HCT116 (cell line): Measurements from ENCODE around the gene ZSWIM5. TPM values are rescaled to one million over a fixed set of nuclear protein-coding genes. Genes with fewer than 3 reads are reported as not detected.
"Not testable (repeated sequence)": the region's sequence is repeated elsewhere in the genome, so short reads cannot be mapped to it uniquely, and the experiment has no call there.

Experiments used
- ATAC-seq: fragments of 200-7000 bp; cut with Tn5 transposase; 2 replicates; pipeline ENCODE4 v1.9.1; 2020; ENCODE audit warnings: mild to moderate bottlenecking, moderate library complexity
- BruUV-seq: library from RNA; stranded (reverse); fragments of 400-500 nt; replicated peaks from 2 replicates; lab custom pipeline; 2021; lab: Mats Ljungman, UMichigan
- CTCF ChIA-PET: fragments of 300-600 bp; sonication (Branson Sonifier 250); formaldehyde crosslinking; loops from one replicate; lab custom pipeline; 2021; ENCODE audit warnings: antibody characterized with exemption; lab: Charles Lee
- POLR2A ChIA-PET: fragments of 300-600, 350-600 bp; sonication (Branson Sonifier 250); formaldehyde crosslinking; loops from one replicate; lab custom pipeline; 2021; ENCODE audit warnings: antibody characterized with exemption; lab: Charles Lee
- RAD21 ChIA-PET, 2 experiments: fragments of 300-600 bp; sonication (Branson Sonifier 250); formaldehyde crosslinking; loops; one replicate each; lab custom pipeline; 2023; ENCODE audit warnings: low total read pairs in 2 of 2; ENCODE audit not compliant: uncharacterized antibody in 2 of 2, unreplicated experiment in 2 of 2, low non-redundant PET in 1 of 2; lab: Charles Lee
- DNase-seq: peaks from one replicate; pipeline ENCODE4 v3.0.0-alpha.2; 2010; ENCODE audit warnings: low read depth, low spot score
- H2AFZ ChIP-seq: fragments of 200-600 bp; shearing (Covaris generic), sonication (generic); 2 replicates; pipeline ENCODE4 v1.6.1; 2017; ENCODE audit warnings: low read depth, mixed run types, mixed read lengths, antibody characterized with exemption, low read length; ENCODE audit not compliant: poor library complexity, severe bottlenecking
- H3K27ac ChIP-seq: 2 replicates; pipeline ENCODE4 v1.5.1; 2012; ENCODE audit warnings: low read depth, low read length
- H3K27me3 ChIP-seq: fragments of 200-600 bp; sonication (generic); 2 replicates; pipeline ENCODE4 v1.6.1; 2016; ENCODE audit warnings: mixed run types, low read length, mixed read lengths; ENCODE audit not compliant: insufficient read depth
- H3K36me3 ChIP-seq, 2 experiments: fragments of 200-500 bp in 1 of 2; fragments of 200-600 bp in 1 of 2; sonication (Bioruptor generic) in 1 of 2; sonication (generic) in 1 of 2; 2 replicates each; pipeline versions ENCODE4 v1.5.1 to v1.6.1; 2014 to 2016; ENCODE audit warnings: low read length in 2 of 2, inconsistent platforms in 1 of 2, mixed read lengths in 1 of 2, mixed run types in 1 of 2; ENCODE audit not compliant: insufficient read depth in 2 of 2, control insufficient read depth in 1 of 2
- H3K4me1 ChIP-seq, 2 experiments: fragments of 200-600 bp in 1 of 2; sonication (generic) in 1 of 2; 2 replicates each; pipeline versions ENCODE4 v1.5.1 to v1.6.1; 2012 to 2017; ENCODE audit warnings: low read length in 2 of 2, inconsistent platforms in 1 of 2, mild to moderate bottlenecking in 1 of 2, mixed read lengths in 1 of 2, mixed run types in 1 of 2, moderate library complexity in 1 of 2; ENCODE audit not compliant: insufficient read depth in 2 of 2, control insufficient read depth in 1 of 2
- H3K4me2 ChIP-seq: fragments of 200-600 bp; sonication (generic); 2 replicates; pipeline ENCODE4 v1.6.1; 2017; ENCODE audit warnings: mixed run types, low read length, mixed read lengths
- H3K4me3 ChIP-seq, 2 experiments: fragments of 200-600 bp in 1 of 2; sonication (generic) in 1 of 2; replicated peaks in 1 of 2; 2 replicates each; pipeline ENCODE4 v1.5.1; 2011 to 2016; ENCODE audit warnings: low read length in 2 of 2, control low read depth in 1 of 2, low read depth in 1 of 2, mild to moderate bottlenecking in 1 of 2, mixed read lengths in 1 of 2, mixed run types in 1 of 2
- H3K79me2 ChIP-seq: fragments of 200-600 bp; sonication (generic); 2 replicates; pipeline ENCODE4 v1.6.1; 2017; ENCODE audit warnings: mild to moderate bottlenecking, mixed run types, low read length, moderate library complexity, mixed read lengths; ENCODE audit not compliant: insufficient read depth
- H3K9ac ChIP-seq: fragments of 200-600 bp; sonication (generic); 2 replicates; pipeline ENCODE4 v1.6.1; 2016; ENCODE audit warnings: low read length, mixed read lengths
- H3K9me2 ChIP-seq: fragments of 200-600 bp; sonication (generic), shearing (Covaris generic); 2 replicates; pipeline ENCODE4 v1.6.1; 2017; ENCODE audit warnings: mixed run types, mild to moderate bottlenecking, moderate library complexity; ENCODE audit not compliant: insufficient read depth
- H3K9me3 ChIP-seq, 2 experiments: fragments of 200-500 bp in 1 of 2; fragments of 200-600 bp in 1 of 2; sonication (Bioruptor generic) in 1 of 2; sonication (generic) in 1 of 2; 2 replicates each; pipeline ENCODE4 v1.6.1; 2014 to 2017; ENCODE audit warnings: low read length in 2 of 2, mixed read lengths in 2 of 2, inconsistent platforms in 1 of 2, low read depth in 1 of 2, mild to moderate bottlenecking in 1 of 2, mixed run types in 1 of 2, moderate library complexity in 1 of 2; ENCODE audit not compliant: control insufficient read depth in 1 of 2, insufficient read depth in 1 of 2
- H4K20me1 ChIP-seq: fragments of 200-600 bp; sonication (generic), shearing (Covaris generic); 2 replicates; pipeline ENCODE4 v1.6.1; 2017; ENCODE audit warnings: mixed run types, mild to moderate bottlenecking, moderate library complexity; ENCODE audit not compliant: insufficient read depth
- CBX3 ChIP-seq: IDR thresholded peaks from 2 replicates; pipeline ENCODE4 v1.6.1; 2012; ENCODE audit warnings: low read depth
- CTCF ChIP-seq, 3 experiments: fragments of 200-600 bp in 1 of 3; sonication (generic) in 1 of 3; IDR thresholded peaks in 2 of 3; conservative IDR thresholded peaks in 1 of 3; 2 replicates each; pipeline ENCODE4 v1.5.1; 2012 to 2017; ENCODE audit warnings: low read depth in 2 of 3, low read length in 2 of 3, antibody characterized with exemption in 1 of 3, borderline replicate concordance in 1 of 3, control low read depth in 1 of 3, mild to moderate bottlenecking in 1 of 3, mixed read lengths in 1 of 3, mixed run types in 1 of 3, moderate library complexity in 1 of 3; ENCODE audit not compliant: insufficient read depth in 1 of 3
- EGR1 ChIP-seq: IDR thresholded peaks from 2 replicates; pipeline ENCODE4 v1.6.1; 2012; ENCODE audit warnings: low read depth
- ELF1 ChIP-seq: IDR thresholded peaks from 2 replicates; pipeline ENCODE4 v1.6.1; 2012; ENCODE audit warnings: low read depth, borderline replicate concordance
- EZH2 ChIP-seq: fragments of 200-600 bp; sonication (generic); IDR thresholded peaks from 2 replicates; pipeline ENCODE4 v1.6.1; 2017; ENCODE audit warnings: antibody characterized with exemption, mixed run types
- EZH2phosphoT487 ChIP-seq: fragments of 200-600 bp; IDR thresholded peaks from 2 replicates; pipeline ENCODE4 v1.6.1; 2018; ENCODE audit warnings: antibody characterized with exemption, borderline replicate concordance
- FOSL1 ChIP-seq: IDR thresholded peaks from 2 replicates; pipeline ENCODE4 v1.6.1; 2012; ENCODE audit warnings: low read depth
- MAX ChIP-seq: IDR thresholded peaks from 2 replicates; pipeline ENCODE4 v1.6.1; 2012
- POLR2A ChIP-seq: IDR thresholded peaks from 2 replicates; pipeline ENCODE4 v1.7.0; 2011; ENCODE audit warnings: borderline replicate concordance; ENCODE audit not compliant: insufficient read depth, insufficient read length; ENCODE audit errors: extremely low read depth
- POLR2AphosphoS5 ChIP-seq: IDR thresholded peaks from 2 replicates; pipeline ENCODE4 v1.6.1; 2011; ENCODE audit warnings: mild to moderate bottlenecking, low read depth, low read length, moderate library complexity
- RAD21 ChIP-seq: IDR thresholded peaks from 2 replicates; pipeline ENCODE4 v1.6.1; 2012; ENCODE audit warnings: low read depth, mild to moderate bottlenecking
- REST ChIP-seq: IDR thresholded peaks from 2 replicates; pipeline ENCODE4 v1.6.1; 2012; ENCODE audit warnings: low read depth
- SIN3A ChIP-seq: IDR thresholded peaks from 2 replicates; pipeline ENCODE4 v1.6.1; 2012; ENCODE audit warnings: low read depth
- SP1 ChIP-seq: IDR thresholded peaks from 2 replicates; pipeline ENCODE4 v1.6.1; 2012; ENCODE audit warnings: low read depth
- TCF7L2 ChIP-seq: IDR thresholded peaks from 2 replicates; pipeline ENCODE4 v1.7.0; 2011; ENCODE audit warnings: borderline replicate concordance, inconsistent platforms; ENCODE audit not compliant: insufficient read depth, insufficient read length; ENCODE audit errors: extremely low read depth
- YY1 ChIP-seq: IDR thresholded peaks from 2 replicates; pipeline ENCODE4 v1.6.1; 2011; ENCODE audit warnings: low read length, low read depth, moderate library complexity, mild to moderate bottlenecking; ENCODE audit not compliant: insufficient replicate concordance; ENCODE audit errors: extremely low read depth
- ZFX ChIP-seq: fragments of 450-650 bp; IDR thresholded peaks from 2 replicates; pipeline ENCODE4 v1.6.1; 2017
- ZNF274 ChIP-seq: fragments of 200-500 bp; sonication (Bioruptor generic); IDR thresholded peaks from 2 replicates; pipeline ENCODE4 v1.6.1; 2014; ENCODE audit warnings: mild to moderate bottlenecking, low read depth, low read length, inconsistent platforms
- intact Hi-C: fragments of 100-400 bp; cut with micrococcal nuclease; formaldehyde crosslinking; loops from 2 replicates; pipeline ENCODE4 v1.10.0; 2022
- total RNA-seq: library from RNA; stranded (reverse); gene quantifications from one replicate; pipeline ENCODE4 v1.2.1, GENCODE V29; 2021; ENCODE audit not compliant: unreplicated experiment

ZSWIM5 gene
- total RNA-seq, 1 experiment from 2014 or later = 1.1 TPM

GRCh38 chr1:45076959-45077358 lies 129.4 kb downstream of the ZSWIM5 start:
- H3K79me2 ChIP-seq, H3K27ac ChIP-seq, H4K20me1 ChIP-seq, H3K4me1 ChIP-seq, RAD21 ChIA-PET, H3K9ac ChIP-seq, DNase-seq, H3K9me2 ChIP-seq, CTCF ChIA-PET, H3K36me3 ChIP-seq, H3K4me3 ChIP-seq, intact Hi-C loops, H3K9me3 ChIP-seq, H3K27me3 ChIP-seq, POLR2A ChIA-PET, ATAC-seq, H2AFZ ChIP-seq, BruUV-seq, H3K4me2 ChIP-seq: not testable (repeated sequence)

- Histone ChIP-seq H3K27me3 (no peaks in the 10 kb centered on the region), H2AFZ (no peak overlapping the region), H3K9me3 (no peaks in the 10 kb centered on the region), H3K27ac (no peak overlapping the region), H3K4me1 (no peaks in the 10 kb centered on the region), H3K9ac (no peak overlapping the region), H3K4me3 (no peak overlapping the region), H3K36me3 (no peaks in the 10 kb centered on the region), H4K20me1 (no peaks in the 10 kb centered on the region), H3K9me2 (no peaks in the 10 kb centered on the region), H3K4me2 (no peak overlapping the region), H3K79me2 (no peaks in the 10 kb centered on the region)
- BruUV-seq = no TSS peak
- ChIA-PET POLR2A (no interaction called here), CTCF (no interaction called here), RAD21 (no interaction called here)
- intact Hi-C loops = no loop called here
- DNase-seq (no peak), ATAC-seq (no peak)
- TF ChIP-seq EZH2 (no peak), ELF1 (no peak), CBX3 (no peak), SIN3A (no peak), FOSL1 (no peak), TCF7L2 (no peak), MAX (no peak), YY1 (no peak), REST (no peak), POLR2AphosphoS5 (no peak), EZH2phosphoT487 (no peak), EGR1 (no peak), SP1 (no peak), POLR2A (no peak), RAD21 (no peak), ZNF274 (no peak), ZFX (no peak), CTCF (IDR thresholded peaks at IDR 0.05 in 2 of 3, conservative IDR thresholded peaks at IDR 0.05 in 1 of 3; ENCODE audit: borderline replicate concordance in 1 of 3, insufficient read depth in 1 of 3, low read depth in 2 of 3, low read length in 2 of 3) (no peak)
Measured at GRCh38 chr1:45071567-45071966, 134.8 kb downstream of the ZSWIM5 start.
